HG03060 (cell line): Measurements from ENCODE around the gene CCDC85B.
"Not testable (repeated sequence)": the region's sequence is repeated elsewhere in the genome, so short reads cannot be mapped to it uniquely, and the experiment has no call there.

Source experiments
- ATAC-seq: cut with Tn5 transposase; IDR thresholded peaks from one replicate; pipeline ENCODE4 v1.9.1; 2021; ENCODE audit warnings: low read depth, moderate number of reproducible peaks; ENCODE audit not compliant: unreplicated experiment

CCDC85B gene

GRCh38 chr11:65884716-65885092 lies 5.8 kb upstream of the CCDC85B start:
- no peak for ATAC-seq

- ATAC-seq = no peak
Observed at GRCh38 chr11:65885231-65885630, 5.2 kb upstream of the CCDC85B start.

- no peak for ATAC-seq
Observed at GRCh38 chr11:65885808-65886536, 4.5 kb upstream of the CCDC85B start.

- ATAC-seq = no peak
Observed at GRCh38 chr11:65886826-65887722, 3.4 kb upstream of the CCDC85B start.

- ATAC-seq = no peak
Observed at GRCh38 chr11:65887723-65888162, 2.7 kb upstream of the CCDC85B start.

- ATAC-seq = no peak
Observed at GRCh38 chr11:65888163-65888814, 2.2 kb upstream of the CCDC85B start, which contains the start of gene FIBP. Gene FIBP, minus strand, starts transcription at chr11:65888471. Its CDS starts 53 bp downstream, at chr11:65888418.

GRCh38 chr11:65891219-65892136 lies 1.0 kb downstream of the CCDC85B start:
- no peak for ATAC-seq

GRCh38 chr11:65892137-65892540 lies 1.7 kb downstream of the CCDC85B start:
- not testable (repeated sequence) for ATAC-seq

GRCh38 chr11:65892661-65893317 lies 2.3 kb downstream of the CCDC85B start:
- ATAC-seq = no peak

- no peak for ATAC-seq
Observed at GRCh38 chr11:65894034-65894591, 3.6 kb downstream of the CCDC85B start.

- no peak for ATAC-seq
Observed at GRCh38 chr11:65895482-65895981, 5.1 kb downstream of the CCDC85B start.

- no peak for ATAC-seq
Observed at GRCh38 chr11:65896034-65896999, 5.8 kb downstream of the CCDC85B start.

GRCh38 chr11:65897020-65897471 lies 6.6 kb downstream of the CCDC85B start:
- no peak for ATAC-seq

GRCh38 chr11:65898656-65899355 lies 8.3 kb downstream of the CCDC85B start:
- no peak for ATAC-seq

GRCh38 chr11:65899356-65900124 lies 9.1 kb downstream of the CCDC85B start:
- ATAC-seq = no peak

GRCh38 chr11:65900125-65900898 lies 9.8 kb downstream of the CCDC85B start, which contains the start of gene FOSL1:
Gene FOSL1, minus strand, starts transcription at chr11:65900388. Its CDS starts 49 bp downstream, at chr11:65900339.
- ATAC-seq = peak; percentile 39
